ENCODE measurements around the gene FBXW8. TPM values are rescaled to one million over a fixed set of nuclear protein-coding genes. Genes with fewer than 3 reads are reported as not detected.

FBXW8 gene
- total and polyA plus RNA-seq, 8 donors, result 3.6 to 9.6 (median 8.3) TPM

DNA sequence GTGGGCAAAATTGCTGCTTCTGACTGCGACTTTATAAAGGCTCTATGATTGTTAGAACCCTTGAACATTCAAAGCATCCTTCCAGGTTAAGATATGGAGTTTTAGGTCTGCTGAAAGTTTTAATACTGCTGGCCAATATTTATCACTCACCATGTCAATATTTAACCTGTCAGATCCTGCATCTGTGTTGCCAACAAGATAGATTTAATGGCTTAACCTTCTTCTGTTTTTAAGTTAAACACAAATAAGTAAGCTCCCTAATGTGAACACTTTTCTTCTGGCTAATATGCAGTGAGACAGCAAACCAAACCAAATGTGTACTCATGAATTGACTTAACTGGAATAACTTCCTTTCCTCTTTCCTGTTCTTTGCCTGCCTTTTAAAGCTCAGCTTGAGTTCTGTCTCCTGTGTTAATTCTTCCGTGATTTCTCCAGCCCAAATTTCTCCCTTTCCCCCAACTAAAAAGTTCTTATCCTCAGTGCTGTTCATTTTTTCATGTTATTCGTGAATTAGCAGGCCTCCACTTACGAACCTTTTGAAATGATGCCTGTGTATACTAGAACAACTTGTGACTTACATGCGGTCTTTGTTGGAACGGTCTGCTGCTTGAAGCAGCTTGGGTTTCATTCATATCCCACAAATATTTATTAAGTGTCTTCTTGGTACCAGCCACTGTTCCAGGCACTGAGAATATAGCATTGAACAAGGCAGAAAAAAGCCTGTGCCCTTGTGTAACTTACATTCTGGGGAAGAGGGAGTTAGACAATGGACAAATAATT lies 9.1 kb downstream of the FBXW8 start:
- WGBS, 2 donors, result 42 to 44% methylated on average over 6 of the region's 6 CpGs
- no peak for DNase-seq
- Histone ChIP-seq H3K9me3 (no peaks in the 10 kb centered on the region), H3K4me1 (peaks cover 18 to 33% (median 25%) of the 10 kb centered on the region in 3 donors), H3K27ac (peak overlapping the region in 2 of 4 donors; percentile 4 to 59), H3K27me3 (no peaks in the 10 kb centered on the region), H3K4me3 (no peak overlapping the region), H3K36me3 (no peaks in the 10 kb centered on the region)
- peak; percentile 12 to 46 (median 38) for ATAC-seq
- intact Hi-C loops (cut with DNase I), result no loop called here
- TF ChIP-seq CTCF (IDR thresholded peaks at IDR 0.05), result no peak
- FAIRE-seq, result no peak

DNA sequence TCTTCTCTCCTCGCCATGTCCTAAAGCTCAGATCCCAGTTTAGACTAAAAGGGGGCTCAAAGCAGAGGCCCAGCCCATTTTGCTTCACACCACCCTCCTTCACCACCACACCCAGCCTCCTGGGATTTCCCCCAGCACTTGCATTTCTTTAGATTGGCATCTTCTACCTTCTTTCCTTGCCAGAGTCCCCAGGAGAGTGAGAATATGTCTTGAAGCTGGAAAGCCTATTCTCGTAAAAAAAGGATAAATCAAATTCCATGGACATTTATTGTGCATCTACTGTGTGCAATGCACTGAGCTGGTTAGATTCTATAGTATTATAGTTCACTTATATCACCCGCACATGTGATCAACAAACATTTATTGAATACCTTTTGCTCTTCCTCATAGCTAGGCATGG lies 10.2 kb downstream of the FBXW8 start:
- no peak for DNase-seq
- no peak for FAIRE-seq
- no peak for ATAC-seq
- Histone ChIP-seq H3K36me3 (no peaks in the 10 kb centered on the region), H3K27ac (no peak overlapping the region), H3K4me1 (peaks cover 18 to 34% (median 25%) of the 10 kb centered on the region in 3 donors), H3K4me3 (no peak overlapping the region), H3K27me3 (no peaks in the 10 kb centered on the region), H3K9me3 (no peaks in the 10 kb centered on the region)
- TF ChIP-seq CTCF (IDR thresholded peaks at IDR 0.05), result no peak
- intact Hi-C loops (cut with DNase I), result no loop called here
- WGBS, 2 donors, result 96 to 98% methylated on average over 3 of the region's 3 CpGs

GRCh38 chr12:116922194-116922897 lies 11.6 kb downstream of the FBXW8 start:
- Histone ChIP-seq H3K4me1 (peaks cover 18 to 32% (median 25%) of the 10 kb centered on the region in 3 donors), H3K9me3 (no peaks in the 10 kb centered on the region), H3K36me3 (no peaks in the 10 kb centered on the region), H3K27ac (no peak overlapping the region), H3K4me3 (no peak overlapping the region), H3K27me3 (no peaks in the 10 kb centered on the region)
- intact Hi-C loops (cut with DNase I), result no loop called here
- no peak for FAIRE-seq
- TF ChIP-seq CTCF (IDR thresholded peaks at IDR 0.05), result no peak
- DNase-seq, result no peak
- WGBS, 2 donors, result 88 to 92% methylated on average over 2 of the region's 2 CpGs
- ATAC-seq, result no peak

DNA sequence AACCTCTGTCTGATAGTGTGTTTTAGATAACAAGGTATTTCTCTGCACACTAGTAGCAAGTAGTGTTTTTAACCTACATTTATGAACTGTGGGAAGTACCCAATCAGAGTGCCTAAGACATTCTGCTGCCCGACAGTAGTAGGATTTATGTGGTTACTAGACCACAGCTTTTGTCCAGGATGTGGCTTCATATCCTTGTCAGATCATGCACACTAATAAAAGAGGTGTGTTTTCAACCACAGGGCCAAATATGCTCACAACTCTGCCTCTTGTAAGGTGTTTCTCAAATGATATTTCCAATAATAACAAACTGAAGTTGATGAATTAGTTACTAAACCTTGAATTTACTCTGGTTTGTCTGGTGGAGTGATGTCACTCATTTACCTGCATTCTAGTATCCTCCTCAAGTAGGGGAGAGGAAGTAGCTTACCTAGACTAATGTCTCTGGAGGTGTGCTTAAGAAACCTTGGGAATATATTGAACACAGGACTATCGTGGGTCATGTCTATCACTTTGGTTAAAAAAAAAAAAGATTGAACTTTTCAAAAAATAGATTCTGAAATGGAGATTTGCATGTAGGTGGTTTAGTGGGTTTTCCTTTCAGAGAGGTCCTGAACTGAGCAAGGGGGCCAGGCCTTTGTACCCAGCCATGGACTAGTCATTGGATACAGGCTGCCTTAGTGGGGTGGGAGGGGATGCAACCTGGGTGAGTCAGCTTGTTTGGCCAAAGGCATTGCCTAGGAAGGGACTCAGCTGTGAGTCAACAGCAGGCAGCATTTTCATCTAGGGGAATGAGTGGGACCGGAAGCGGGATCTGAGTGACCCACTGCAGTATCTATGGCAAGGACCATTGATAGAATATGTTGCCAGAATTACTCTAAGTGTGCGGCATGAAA lies 14.1 kb downstream of the FBXW8 start:
- no peak for TF ChIP-seq CTCF (IDR thresholded peaks at IDR 0.05)
- no peaks in the 10 kb centered on the region for H3K36me3 ChIP-seq
- intact Hi-C loops (cut with DNase I), result no loop called here
- ATAC-seq, result peak in 2 of 4 donors; percentile 33 to 46
- 69 to 72% methylated on average over 5 of the region's 5 CpGs for WGBS, 2 donors
- H3K4me3 ChIP-seq, result no peak overlapping the region
- no peaks in the 10 kb centered on the region for H3K27me3 ChIP-seq
- no peak for DNase-seq
- no peak overlapping the region for H3K27ac ChIP-seq
- peaks cover 6 to 12% (median 6%) of the 10 kb centered on the region in 3 donors for H3K4me1 ChIP-seq
- FAIRE-seq, result no peak
- no peaks in the 10 kb centered on the region for H3K9me3 ChIP-seq

Measured in pancreas (tissue), 10 donors.